Fibroblast of mammary gland (primary cell): ENCODE data around the gene CADM1.

ENCODE experiments used
- DNase-seq: peaks from one replicate; pipeline ENCODE4 v3.0.0-alpha.2; 2010; ENCODE audit warnings: low read depth
- H3K4me3 ChIP-seq: 2 replicates; pipeline ENCODE4 v1.5.1; 2011; ENCODE audit warnings: low read depth, mild to moderate bottlenecking, low read length, moderate library complexity; ENCODE audit not compliant: control insufficient read depth
- CTCF ChIP-seq: conservative IDR thresholded peaks from 2 replicates; pipeline ENCODE4 v1.5.1; 2011; ENCODE audit warnings: low read depth, low read length, inconsistent platforms; ENCODE audit not compliant: control insufficient read depth, insufficient read depth

The CADM1 gene

GRCh38 chr11:115276799-115277198, 227.4 kb downstream of the CADM1 start:
- DNase-seq, result no peak
- H3K4me3 ChIP-seq, result no peak overlapping the region
- no peak for TF ChIP-seq CTCF

- TF ChIP-seq CTCF, result no peak
- no peak for DNase-seq
- H3K4me3 ChIP-seq, result no peak overlapping the region
Measured at GRCh38 chr11:115276191-115276590, 228.0 kb downstream of the CADM1 start.

DNA sequence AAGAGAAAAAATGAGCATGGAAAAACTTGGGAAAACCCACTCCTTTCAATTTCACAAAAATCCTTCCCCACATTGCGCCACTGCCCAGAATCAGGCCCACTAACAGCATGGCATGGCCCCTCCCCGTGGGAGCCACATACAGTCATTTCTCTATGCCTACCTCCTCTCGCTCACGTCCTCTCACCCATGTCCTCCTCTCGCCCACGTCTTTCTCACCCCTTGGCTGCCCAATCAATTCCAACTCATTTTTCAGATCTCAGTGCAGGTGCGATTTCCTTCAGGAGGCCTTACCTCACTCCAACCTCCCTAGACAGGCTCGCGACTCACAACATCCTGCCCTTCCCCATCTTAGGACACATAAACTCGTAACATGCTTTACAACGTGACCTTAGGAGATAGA, 229.2 kb downstream of the CADM1 start:
- no peak overlapping the region for H3K4me3 ChIP-seq
- DNase-seq, result no peak
- no peak for TF ChIP-seq CTCF

DNA sequence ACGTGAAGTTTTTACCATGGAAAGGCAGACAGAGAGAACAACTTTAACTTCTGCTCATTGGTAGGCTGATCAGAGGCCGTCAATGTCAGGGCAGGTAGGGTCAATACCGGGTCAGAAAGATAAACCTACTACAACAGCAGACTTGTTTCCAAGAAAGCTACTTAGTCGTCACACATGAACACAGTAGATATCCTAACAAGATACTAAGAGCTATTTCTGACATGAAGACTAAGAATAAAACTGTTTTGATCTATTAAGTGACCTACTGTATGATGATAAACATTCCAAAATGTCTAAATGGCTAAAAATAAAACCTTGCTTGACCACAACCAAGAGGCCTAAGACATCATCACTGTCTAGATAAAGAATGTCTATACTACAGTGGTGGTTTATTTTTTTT, 231.3 kb downstream of the CADM1 start:
- no peak for DNase-seq
- H3K4me3 ChIP-seq, result no peak overlapping the region
- no peak for TF ChIP-seq CTCF

DNA sequence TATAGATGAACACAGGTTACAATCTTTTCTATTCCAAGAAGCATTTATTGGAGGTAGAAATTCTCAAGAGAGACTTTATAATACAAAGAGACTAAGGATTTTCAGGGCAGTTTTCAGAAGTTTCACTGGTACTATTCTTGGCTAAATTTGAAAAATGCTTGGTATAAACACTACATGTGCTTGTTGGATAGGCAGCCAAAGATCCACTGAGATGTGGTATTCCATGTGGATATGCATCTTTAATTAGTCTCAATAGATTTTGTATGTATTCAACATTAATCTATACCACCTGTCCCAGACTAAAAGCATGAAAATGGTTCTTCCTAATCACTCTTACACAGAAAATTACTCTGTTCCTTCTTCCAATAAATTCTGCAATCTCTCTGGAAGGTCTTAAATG, 232.6 kb downstream of the CADM1 start:
- no peak overlapping the region for H3K4me3 ChIP-seq
- TF ChIP-seq CTCF, result no peak
- no peak for DNase-seq

GRCh38 chr11:115269191-115269950, 234.8 kb downstream of the CADM1 start:
- DNase-seq, result no peak
- no peak for TF ChIP-seq CTCF
- H3K4me3 ChIP-seq, result no peak overlapping the region
